ENCODE measurements around the gene CUX1.

CUX1 gene

GRCh38 chr7:102230593-102230992, 413.2 kb downstream of the CUX1 start:
- DNase-seq, result no peak

- DNase-seq, result no peak
Measured at GRCh38 chr7:102232611-102233286, 415.3 kb downstream of the CUX1 start.

- no peak for DNase-seq
Measured at GRCh38 chr7:102234131-102234530, 416.7 kb downstream of the CUX1 start.

- DNase-seq, result no peak
Measured at GRCh38 chr7:102234801-102235550, 417.6 kb downstream of the CUX1 start.

- DNase-seq, result no peak
Measured at GRCh38 chr7:102236102-102236501, 418.7 kb downstream of the CUX1 start.

GRCh38 chr7:102236592-102237287, 419.3 kb downstream of the CUX1 start:
- peak; percentile 62 for DNase-seq

GRCh38 chr7:102239206-102239820, 421.9 kb downstream of the CUX1 start:
- DNase-seq, result no peak

GRCh38 chr7:102241431-102241830, 424.0 kb downstream of the CUX1 start:
- no peak for DNase-seq

GRCh38 chr7:102244601-102245000, 427.2 kb downstream of the CUX1 start:
- no peak for DNase-seq

GRCh38 chr7:102248081-102248455, 430.6 kb downstream of the CUX1 start:
- DNase-seq, result no peak

GRCh38 chr7:102248456-102249395, 431.3 kb downstream of the CUX1 start:
- DNase-seq, result no peak

GRCh38 chr7:102251531-102252365, 434.3 kb downstream of the CUX1 start:
- DNase-seq, result no peak

- no peak for DNase-seq
Measured at GRCh38 chr7:102252366-102252982, 435.0 kb downstream of the CUX1 start.

GRCh38 chr7:102253066-102253972, 435.9 kb downstream of the CUX1 start:
- no peak for DNase-seq

GRCh38 chr7:102253973-102254370, 436.5 kb downstream of the CUX1 start:
- no peak for DNase-seq

GRCh38 chr7:102254521-102254920, 437.1 kb downstream of the CUX1 start:
- no peak for DNase-seq

- no peak for DNase-seq
Measured at GRCh38 chr7:102255501-102255900, 438.1 kb downstream of the CUX1 start.

GRCh38 chr7:102255916-102256315, 438.5 kb downstream of the CUX1 start:
- no peak for DNase-seq

GRCh38 chr7:102258073-102258748, 440.8 kb downstream of the CUX1 start:
- no peak for DNase-seq

All from activated CD4-positive, alpha-beta T cell treated with anti-CD3 and anti-CD28 coated beads, Interleukin-10, Interleukin-2, amounts not matched to agents 100 ng/mL and 50 ng/mL, durations not matched to agents 16 hours and 8 hours (primary cell).